SK-N-SH treated with all-trans-retinoic acid at 6 μM for 48 hours (cell line): Measurements from ENCODE around the gene DNM1.

Experiments used
- GLIS3 ChIP-seq: fragments of 250-450 bp; sonication (Bioruptor Pico); IDR thresholded peaks from 2 replicates; pipeline ENCODE4 v1.5.0; 2020; ENCODE audit warnings: mild to moderate bottlenecking, moderate library complexity
- PPARA ChIP-seq: fragments of 250-450 bp; sonication (Bioruptor Pico); IDR thresholded peaks from 2 replicates; pipeline ENCODE4 v1.5.0; 2020; ENCODE audit warnings: mild to moderate bottlenecking, borderline replicate concordance
- RARB ChIP-seq: fragments of 250-450 bp; sonication (Bioruptor Pico); IDR thresholded peaks from 2 replicates; pipeline ENCODE4 v1.8.0; 2021; ENCODE audit warnings: mild to moderate bottlenecking, moderate library complexity
- SNAI2 ChIP-seq: fragments of 250-450 bp; sonication (Bioruptor Pico); IDR thresholded peaks from 2 replicates; pipeline ENCODE4 v1.5.0; 2020; ENCODE audit warnings: mild to moderate bottlenecking, moderate library complexity
- TCF4 ChIP-seq: fragments of 250-450 bp; sonication (Bioruptor Pico); IDR thresholded peaks from 2 replicates; pipeline ENCODE4 v1.8.0; 2021; ENCODE audit warnings: mild to moderate bottlenecking, moderate library complexity, borderline replicate concordance
- TOX ChIP-seq: fragments of 250-450 bp; sonication (Bioruptor Pico); IDR thresholded peaks from 2 replicates; pipeline ENCODE4 v1.8.0; 2021; ENCODE audit warnings: mild to moderate bottlenecking, moderate library complexity, borderline replicate concordance
- ZC3H10 ChIP-seq: fragments of 250-450 bp; sonication (Bioruptor Pico); IDR thresholded peaks from 2 replicates; pipeline ENCODE4 v1.5.1; 2021; ENCODE audit warnings: mild to moderate bottlenecking, moderate library complexity
- ZFP30 ChIP-seq: fragments of 450-650 bp; formaldehyde crosslinking; IDR thresholded peaks from 2 replicates; pipeline ENCODE4 v1.5.0; 2022; ENCODE audit warnings: mild to moderate bottlenecking, moderate library complexity
- ZNF565 ChIP-seq: fragments of 450-650 bp; formaldehyde crosslinking; conservative IDR thresholded peaks from 2 replicates; pipeline ENCODE4 v1.5.0; 2020; ENCODE audit warnings: low read depth, mild to moderate bottlenecking, moderate library complexity
- TF ChIP-seq, protein P1 (sequence below): fragments of 250-450 bp; sonication (Bioruptor Pico); IDR thresholded peaks from 2 replicates; pipeline ENCODE4 v1.8.0; 2020; ENCODE audit warnings: mild to moderate bottlenecking, moderate library complexity, borderline replicate concordance
- TF ChIP-seq, protein P2 (sequence below): fragments of 250-450 bp; sonication (Bioruptor Pico); IDR thresholded peaks from 2 replicates; pipeline ENCODE4 v1.5.1; 2020; ENCODE audit warnings: low read depth, mild to moderate bottlenecking, moderate library complexity

DNA sequence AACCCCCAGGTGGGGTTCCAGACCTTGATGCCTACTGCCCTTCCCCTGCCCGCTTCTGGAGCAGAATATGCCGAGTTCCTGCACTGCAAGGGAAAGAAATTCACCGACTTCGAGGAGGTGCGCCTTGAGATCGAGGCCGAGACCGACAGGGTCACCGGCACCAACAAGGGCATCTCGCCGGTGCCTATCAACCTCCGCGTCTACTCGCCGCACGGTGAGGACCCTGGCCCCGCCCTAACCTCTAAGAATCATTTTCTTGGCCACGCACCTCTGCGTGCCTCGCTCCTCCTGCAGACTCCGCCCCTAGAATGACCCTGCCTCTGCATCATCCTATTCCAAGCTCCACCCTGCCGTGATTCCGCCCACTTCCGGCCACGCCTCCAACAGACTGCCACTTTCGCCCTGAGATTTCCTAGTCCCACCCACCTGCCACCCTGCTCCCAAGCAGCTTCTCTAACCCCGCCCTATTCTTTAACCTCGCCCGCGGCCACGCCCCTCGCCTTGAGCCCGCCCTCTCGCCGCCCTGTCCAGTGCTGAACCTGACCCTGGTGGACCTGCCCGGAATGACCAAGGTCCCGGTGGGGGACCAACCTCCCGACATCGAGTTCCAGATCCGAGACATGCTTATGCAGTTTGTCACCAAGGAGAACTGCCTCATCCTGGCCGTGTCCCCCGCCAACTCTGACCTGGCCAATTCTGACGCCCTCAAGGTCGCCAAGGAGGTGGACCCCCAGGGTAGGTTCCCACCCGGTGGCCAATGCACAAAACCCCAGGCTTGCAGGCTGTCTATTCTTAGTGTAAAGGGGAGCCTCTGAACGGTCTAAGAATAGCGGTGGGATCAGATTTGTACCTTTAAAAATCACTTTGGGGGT lies 15.6 kb downstream of the DNM1 start:
- TF ChIP-seq, protein P1, sequence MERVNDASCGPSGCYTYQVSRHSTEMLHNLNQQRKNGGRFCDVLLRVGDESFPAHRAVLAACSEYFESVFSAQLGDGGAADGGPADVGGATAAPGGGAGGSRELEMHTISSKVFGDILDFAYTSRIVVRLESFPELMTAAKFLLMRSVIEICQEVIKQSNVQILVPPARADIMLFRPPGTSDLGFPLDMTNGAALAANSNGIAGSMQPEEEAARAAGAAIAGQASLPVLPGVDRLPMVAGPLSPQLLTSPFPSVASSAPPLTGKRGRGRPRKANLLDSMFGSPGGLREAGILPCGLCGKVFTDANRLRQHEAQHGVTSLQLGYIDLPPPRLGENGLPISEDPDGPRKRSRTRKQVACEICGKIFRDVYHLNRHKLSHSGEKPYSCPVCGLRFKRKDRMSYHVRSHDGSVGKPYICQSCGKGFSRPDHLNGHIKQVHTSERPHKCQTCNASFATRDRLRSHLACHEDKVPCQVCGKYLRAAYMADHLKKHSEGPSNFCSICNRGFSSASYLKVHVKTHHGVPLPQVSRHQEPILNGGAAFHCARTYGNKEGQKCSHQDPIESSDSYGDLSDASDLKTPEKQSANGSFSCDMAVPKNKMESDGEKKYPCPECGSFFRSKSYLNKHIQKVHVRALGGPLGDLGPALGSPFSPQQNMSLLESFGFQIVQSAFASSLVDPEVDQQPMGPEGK (CRISPR knock-in tag) = no peak
- TF ChIP-seq TOX (CRISPR knock-in tag) (no peak), TCF4 (CRISPR knock-in tag) (no peak), PPARA (CRISPR knock-in tag) (no peak), RARB (CRISPR knock-in tag) (no peak), ZFP30 (CRISPR knock-in tag) (no peak), GLIS3 (CRISPR knock-in tag) (no peak), ZC3H10 (CRISPR knock-in tag) (no peak), ZNF565 (CRISPR knock-in tag) (no peak), SNAI2 (CRISPR knock-in tag) (no peak)
- TF ChIP-seq, protein P2, sequence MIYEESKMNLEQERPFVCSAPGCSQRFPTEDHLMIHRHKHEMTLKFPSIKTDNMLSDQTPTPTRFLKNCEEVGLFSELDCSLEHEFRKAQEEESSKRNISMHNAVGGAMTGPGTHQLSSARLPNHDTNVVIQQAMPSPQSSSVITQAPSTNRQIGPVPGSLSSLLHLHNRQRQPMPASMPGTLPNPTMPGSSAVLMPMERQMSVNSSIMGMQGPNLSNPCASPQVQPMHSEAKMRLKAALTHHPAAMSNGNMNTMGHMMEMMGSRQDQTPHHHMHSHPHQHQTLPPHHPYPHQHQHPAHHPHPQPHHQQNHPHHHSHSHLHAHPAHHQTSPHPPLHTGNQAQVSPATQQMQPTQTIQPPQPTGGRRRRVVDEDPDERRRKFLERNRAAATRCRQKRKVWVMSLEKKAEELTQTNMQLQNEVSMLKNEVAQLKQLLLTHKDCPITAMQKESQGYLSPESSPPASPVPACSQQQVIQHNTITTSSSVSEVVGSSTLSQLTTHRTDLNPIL (CRISPR knock-in tag) = no peak
